Activated naive CD4-positive, alpha-beta T cell treated with Interleukin-2 at 50 U/mL for 16 hours (primary cell): ENCODE results near the gene GPR158.
"Not testable (repeated sequence)": the region's sequence is repeated elsewhere in the genome, so short reads cannot be mapped to it uniquely, and the experiment has no call there.

Source experiments
- DNase-seq: peaks from one replicate; pipeline ENCODE4 v3.0.0-alpha.2; 2020

GPR158 gene

GRCh38 chr10:25317596-25318211, 142.9 kb downstream of the GPR158 start:
- not testable (repeated sequence) for DNase-seq

- no peak for DNase-seq
Observed at GRCh38 chr10:25327273-25327672, 152.5 kb downstream of the GPR158 start.

GRCh38 chr10:25328361-25328760, 153.6 kb downstream of the GPR158 start:
- DNase-seq = no peak

- not testable (repeated sequence) for DNase-seq
Observed at GRCh38 chr10:25329587-25329986, 154.8 kb downstream of the GPR158 start.

- no peak for DNase-seq
Observed at GRCh38 chr10:25334445-25334844, 159.6 kb downstream of the GPR158 start.

GRCh38 chr10:25336330-25336729, 161.5 kb downstream of the GPR158 start:
- DNase-seq = no peak

GRCh38 chr10:25338271-25338670, 163.5 kb downstream of the GPR158 start:
- DNase-seq = no peak

GRCh38 chr10:25339966-25340365, 165.2 kb downstream of the GPR158 start:
- DNase-seq = no peak

GRCh38 chr10:25349520-25349919, 174.7 kb downstream of the GPR158 start:
- DNase-seq = no peak

GRCh38 chr10:25356609-25357008, 181.8 kb downstream of the GPR158 start:
- DNase-seq = no peak

GRCh38 chr10:25357269-25357668, 182.5 kb downstream of the GPR158 start:
- DNase-seq = no peak

GRCh38 chr10:25382029-25382810, 207.4 kb downstream of the GPR158 start:
- no peak for DNase-seq

GRCh38 chr10:25382901-25383300, 208.1 kb downstream of the GPR158 start:
- not testable (repeated sequence) for DNase-seq

GRCh38 chr10:25383686-25384085, 208.9 kb downstream of the GPR158 start:
- no peak for DNase-seq

- no peak for DNase-seq
Observed at GRCh38 chr10:25384618-25385017, 209.8 kb downstream of the GPR158 start.

- no peak for DNase-seq
Observed at GRCh38 chr10:25388188-25388861, 213.5 kb downstream of the GPR158 start.

- no peak for DNase-seq
Observed at GRCh38 chr10:25388862-25389206, 214.0 kb downstream of the GPR158 start.

- no peak for DNase-seq
Observed at GRCh38 chr10:25390733-25391132, 215.9 kb downstream of the GPR158 start.

- no peak for DNase-seq
Observed at GRCh38 chr10:25392132-25392531, 217.3 kb downstream of the GPR158 start.

GRCh38 chr10:25393621-25394020, 218.8 kb downstream of the GPR158 start:
- no peak for DNase-seq

GRCh38 chr10:25398680-25399079, 223.9 kb downstream of the GPR158 start:
- no peak for DNase-seq

GRCh38 chr10:25405871-25406270, 231.1 kb downstream of the GPR158 start:
- no peak for DNase-seq

GRCh38 chr10:25417611-25418010, 242.8 kb downstream of the GPR158 start:
- DNase-seq = no peak

GRCh38 chr10:25425776-25426175, 251.0 kb downstream of the GPR158 start:
- DNase-seq = no peak
